ENCODE data around the gene ITSN1.

GRCh38 chr21:33769057-33769456, 126.8 kb downstream of the ITSN1 start:
- TF ChIP-seq CTCF (conservative IDR thresholded peaks at IDR 0.05 in 1 of 2, IDR thresholded peaks at IDR 0.05 in 1 of 2; ENCODE audit: extremely low read depth in 1 of 2, insufficient read depth in 1 of 2, low read depth in 1 of 2, low read length in 2 of 2) (no peak), EZH2 (IDR thresholded peaks at IDR 0.05; ENCODE audit: borderline replicate concordance, low read length) (no peak)
